ENCODE results near the gene FGFR1OP2.
"Not testable (repeated sequence)": the region's sequence is repeated elsewhere in the genome, so short reads cannot be mapped to it uniquely, and the experiment has no call there.

FGFR1OP2 gene

DNA sequence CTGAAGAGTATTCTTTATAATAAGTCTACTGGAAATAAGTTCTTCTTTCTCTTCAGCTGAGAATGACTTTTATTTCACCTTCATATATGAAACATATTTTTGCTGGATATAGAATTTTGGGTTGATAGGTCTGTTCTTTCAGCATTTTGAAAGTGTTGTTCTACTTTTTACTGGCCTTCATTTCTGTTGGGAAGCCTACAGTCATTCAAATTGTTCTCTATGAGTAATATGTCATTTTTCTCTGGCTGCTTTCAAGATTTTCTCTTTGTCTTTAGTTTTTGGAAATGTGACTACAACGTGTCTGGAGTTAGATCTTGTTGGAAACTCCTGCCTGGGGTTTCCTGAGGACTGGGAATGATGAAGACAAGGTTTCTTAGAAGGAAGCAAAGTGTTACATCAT, 10.0 kb downstream of the FGFR1OP2 start:
- no peak for DNase-seq

DNA sequence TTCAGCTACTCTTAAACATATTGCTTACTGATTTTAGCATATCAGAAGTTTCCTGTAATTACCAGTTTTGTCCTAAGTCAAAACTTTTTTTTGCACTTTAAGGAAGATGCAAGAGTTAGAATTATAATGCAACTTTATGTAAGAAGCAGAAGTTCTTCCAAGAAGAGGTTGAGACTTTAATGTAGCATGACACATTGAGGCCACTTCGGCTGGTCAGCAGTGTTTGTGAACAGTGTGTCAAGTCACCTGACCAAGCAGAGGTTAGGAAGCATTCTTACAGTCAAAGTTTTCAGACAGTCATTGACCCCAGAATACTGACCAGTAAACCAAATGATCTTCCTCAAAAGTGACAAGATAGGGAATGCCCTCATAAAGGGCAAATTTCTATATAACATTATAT, 15.2 kb downstream of the FGFR1OP2 start:
- DNase-seq = no peak

GRCh38 chr12:26954027-26954426, 15.8 kb downstream of the FGFR1OP2 start:
- DNase-seq = no peak

GRCh38 chr12:26961391-26961790, 23.1 kb downstream of the FGFR1OP2 start:
- not testable (repeated sequence) for DNase-seq

- no peak for DNase-seq
Measured at GRCh38 chr12:26961803-26962202, 23.5 kb downstream of the FGFR1OP2 start.

DNA sequence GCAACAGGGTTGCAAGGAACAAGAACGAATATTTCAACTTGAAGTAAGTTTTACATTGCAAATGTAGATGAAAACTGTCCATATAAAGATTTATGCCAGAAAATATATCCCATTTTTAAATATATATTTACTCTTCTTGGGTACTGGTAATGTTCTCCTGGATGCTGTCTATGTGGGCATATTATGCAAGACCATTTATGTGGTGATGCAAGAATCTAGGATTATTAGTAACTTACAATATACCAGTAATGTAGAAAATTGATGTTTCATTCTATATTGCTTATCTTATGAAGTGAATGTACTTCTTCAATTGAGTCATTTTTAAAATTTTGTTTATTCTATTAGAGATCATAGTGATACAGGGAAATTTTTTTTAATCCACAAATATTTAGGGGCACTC, 25.1 kb downstream of the FGFR1OP2 start:
- no peak for DNase-seq

GRCh38 chr12:26966842-26967241, 28.6 kb downstream of the FGFR1OP2 start:
- no peak for DNase-seq

GRCh38 chr12:26970136-26970535, 31.9 kb downstream of the FGFR1OP2 start:
- DNase-seq = no peak

DNA sequence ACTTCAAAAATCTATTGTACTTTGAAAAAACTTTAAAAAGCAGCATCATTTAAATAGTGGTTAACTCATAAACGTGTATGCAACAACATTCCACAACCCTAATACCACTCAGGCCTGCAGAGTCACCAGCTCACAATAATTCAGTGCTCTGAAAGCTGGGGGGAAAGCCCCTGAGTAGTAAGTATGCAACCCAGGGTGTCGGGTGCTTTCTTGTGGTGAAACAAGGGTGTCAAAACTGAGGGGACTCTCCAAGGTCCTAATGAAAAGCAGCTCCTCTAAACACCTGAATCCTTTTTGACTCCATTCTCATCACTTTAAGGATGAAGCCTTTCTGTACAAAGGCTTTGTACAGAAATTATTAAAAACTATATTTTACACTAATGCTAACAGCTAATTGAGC, 33.7 kb downstream of the FGFR1OP2 start:
- DNase-seq = no peak

GRCh38 chr12:26976687-26977086, 38.4 kb downstream of the FGFR1OP2 start:
- no peak for DNase-seq

DNA sequence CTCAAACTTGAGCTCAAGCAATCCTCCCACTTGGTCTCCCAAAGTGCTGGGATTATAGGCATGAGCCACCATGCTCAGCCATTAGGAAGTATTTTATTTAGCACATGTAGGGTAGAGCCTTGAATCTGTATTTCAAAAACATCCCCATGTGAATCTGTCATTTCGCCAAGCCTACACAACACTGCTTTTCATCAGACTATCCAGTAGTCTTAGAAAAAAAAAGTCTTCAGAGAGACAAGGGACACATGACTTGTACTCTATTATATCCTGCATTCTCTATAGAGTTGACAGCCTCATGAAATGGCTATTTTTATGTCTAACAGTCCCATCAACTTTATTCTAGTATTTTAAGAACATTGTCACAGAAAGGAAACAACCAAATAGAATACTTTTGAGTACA, 40.5 kb downstream of the FGFR1OP2 start:
- DNase-seq = no peak

DNA sequence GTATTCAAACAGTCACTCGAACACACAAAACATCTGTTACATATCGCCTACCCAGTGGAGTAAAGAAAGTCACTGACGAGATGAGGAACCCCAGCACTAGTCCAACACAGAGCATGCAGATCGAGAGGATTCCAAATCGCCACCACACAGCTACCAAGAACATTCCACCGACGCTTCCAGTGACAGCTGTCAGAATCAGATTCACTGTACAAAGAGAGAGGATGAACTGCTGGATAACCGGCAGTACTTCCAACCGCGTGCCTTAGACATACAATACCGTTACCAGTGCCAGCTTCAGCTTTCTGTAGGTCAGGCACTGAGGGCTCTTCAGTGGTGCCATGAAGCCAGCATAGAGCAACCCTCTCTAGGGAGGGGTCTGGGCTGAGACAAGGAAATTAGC, 41.5 kb downstream of the FGFR1OP2 start:
- DNase-seq = no peak

- no peak for DNase-seq
Measured at GRCh38 chr12:26982866-26983265, 44.6 kb downstream of the FGFR1OP2 start.

DNA sequence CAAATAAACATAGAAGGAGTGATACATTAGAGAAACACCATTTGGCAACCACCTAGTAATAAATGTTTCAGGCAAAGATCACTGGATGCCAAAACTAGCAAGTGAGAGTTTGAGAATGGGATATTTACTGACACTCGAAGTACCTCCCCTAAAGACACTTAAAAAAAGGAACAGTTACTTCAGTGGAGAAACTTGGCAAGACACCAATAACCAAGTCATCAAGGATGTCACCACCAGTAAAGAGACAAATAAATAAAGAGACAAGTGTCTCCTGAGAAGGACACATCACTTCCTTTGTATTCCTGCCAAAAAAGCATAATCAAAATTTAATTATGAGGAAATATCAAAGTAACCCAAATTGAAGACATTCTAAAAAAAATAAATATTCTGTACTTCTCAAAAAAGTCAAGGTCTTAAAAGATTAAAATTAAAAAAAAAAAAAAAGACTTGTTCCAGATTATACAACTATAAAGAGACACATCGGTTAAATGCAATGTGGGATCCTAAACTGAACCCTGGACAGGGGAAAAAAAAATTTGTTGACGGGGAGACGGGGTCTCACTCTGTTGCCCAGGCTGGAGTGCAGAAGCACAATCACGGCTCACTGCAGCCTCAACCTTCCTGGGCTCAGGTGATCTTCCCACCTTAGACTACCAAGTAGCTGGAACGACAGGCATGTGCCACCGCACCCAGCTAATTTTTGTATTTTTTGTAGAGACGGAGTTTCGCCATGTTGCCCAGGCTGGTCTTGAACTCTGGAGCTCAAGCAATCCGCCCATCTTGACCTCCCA, 49.6 kb downstream of the FGFR1OP2 start:
- DNase-seq = no peak

- no peak for DNase-seq
Measured at GRCh38 chr12:26988703-26989102, 50.4 kb downstream of the FGFR1OP2 start.

GRCh38 chr12:26989873-26990272, 51.6 kb downstream of the FGFR1OP2 start:
- DNase-seq = no peak

DNA sequence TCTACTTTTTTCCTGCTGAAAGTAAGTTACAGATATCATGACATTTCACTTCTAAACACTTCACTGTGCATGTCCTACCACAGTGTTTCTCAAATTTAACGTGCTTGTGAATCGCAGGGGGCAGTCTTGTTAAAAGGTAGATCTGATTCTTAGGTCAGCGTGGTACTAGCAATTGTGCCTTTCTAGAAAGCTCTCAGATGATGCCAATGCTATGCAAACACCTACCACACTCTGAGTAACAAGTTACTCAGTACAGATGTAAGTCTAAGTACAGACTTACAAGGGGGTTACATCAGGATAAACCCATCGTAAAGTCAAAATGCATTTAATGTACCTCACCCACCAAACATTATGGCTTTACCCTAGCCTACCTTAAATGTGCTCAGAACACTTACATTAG, 53.6 kb downstream of the FGFR1OP2 start:
- DNase-seq = no peak

- DNase-seq = no peak
Measured at GRCh38 chr12:26994109-26994508, 55.8 kb downstream of the FGFR1OP2 start.

DNA sequence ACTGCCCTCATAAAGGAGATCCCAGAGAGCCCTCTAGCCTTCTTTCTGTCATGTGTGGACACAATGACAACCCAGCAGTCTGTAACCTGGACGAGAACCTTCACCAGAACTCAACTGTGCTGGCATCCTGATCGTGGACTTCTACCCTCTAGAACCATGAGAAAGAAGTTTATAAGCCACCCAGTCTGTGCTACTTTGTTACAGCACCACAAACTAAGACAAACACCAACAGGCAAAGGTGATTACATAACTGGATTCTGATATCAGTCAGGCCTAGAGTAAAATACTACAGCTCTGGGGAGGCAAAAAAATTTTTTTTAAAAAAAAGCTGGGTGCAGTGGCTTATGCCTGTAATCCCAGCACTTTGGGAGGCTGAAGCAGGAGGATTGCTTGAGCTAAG, 57.4 kb downstream of the FGFR1OP2 start:
- DNase-seq = no peak

DNA sequence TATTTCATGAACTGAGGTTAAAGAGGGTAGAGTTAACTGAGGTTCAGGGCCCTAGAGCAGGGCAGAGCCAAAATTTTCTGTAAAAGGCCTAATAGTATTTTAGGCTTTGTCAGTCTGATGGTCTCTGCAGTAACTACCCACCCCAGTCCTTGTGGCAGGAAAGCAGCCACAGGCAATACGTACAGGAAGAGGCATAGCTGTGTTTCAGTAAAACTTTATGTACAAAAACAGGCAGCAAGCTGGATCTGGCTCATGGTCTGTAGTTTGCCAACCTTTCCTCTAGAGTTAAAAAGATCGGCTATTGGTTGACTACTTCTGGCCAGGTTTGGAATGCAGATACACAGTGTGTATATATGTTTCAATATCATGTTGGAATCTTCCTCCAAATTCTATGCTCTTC, 58.7 kb downstream of the FGFR1OP2 start:
- no peak for DNase-seq

- DNase-seq = no peak
Measured at GRCh38 chr12:27000961-27001360, 62.7 kb downstream of the FGFR1OP2 start.

DNA sequence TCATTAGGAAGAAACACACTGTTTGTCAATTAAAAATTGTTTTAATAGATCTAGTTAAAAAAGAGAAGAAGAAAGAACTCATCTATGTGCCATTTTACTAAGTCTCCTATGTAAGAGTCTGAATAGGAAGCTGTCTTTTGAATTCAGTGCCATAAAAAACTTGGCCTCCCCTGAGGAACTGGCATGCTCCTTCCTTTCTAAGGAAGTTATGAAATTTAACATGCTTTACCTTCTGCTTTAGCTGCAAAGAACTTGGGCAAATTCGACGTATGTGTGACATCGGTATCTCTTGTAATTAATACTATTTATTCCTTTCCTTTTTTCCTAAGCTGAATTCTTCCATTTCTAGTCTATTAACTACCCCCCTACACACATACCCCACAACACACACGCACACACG, 63.4 kb downstream of the FGFR1OP2 start:
- DNase-seq = no peak

GRCh38 chr12:27002141-27002540, 63.9 kb downstream of the FGFR1OP2 start:
- DNase-seq = no peak

GRCh38 chr12:27003421-27004381, 65.4 kb downstream of the FGFR1OP2 start:
- DNase-seq = no peak
